ENCODE results near the gene BCL11A.

The BCL11A gene

DNA sequence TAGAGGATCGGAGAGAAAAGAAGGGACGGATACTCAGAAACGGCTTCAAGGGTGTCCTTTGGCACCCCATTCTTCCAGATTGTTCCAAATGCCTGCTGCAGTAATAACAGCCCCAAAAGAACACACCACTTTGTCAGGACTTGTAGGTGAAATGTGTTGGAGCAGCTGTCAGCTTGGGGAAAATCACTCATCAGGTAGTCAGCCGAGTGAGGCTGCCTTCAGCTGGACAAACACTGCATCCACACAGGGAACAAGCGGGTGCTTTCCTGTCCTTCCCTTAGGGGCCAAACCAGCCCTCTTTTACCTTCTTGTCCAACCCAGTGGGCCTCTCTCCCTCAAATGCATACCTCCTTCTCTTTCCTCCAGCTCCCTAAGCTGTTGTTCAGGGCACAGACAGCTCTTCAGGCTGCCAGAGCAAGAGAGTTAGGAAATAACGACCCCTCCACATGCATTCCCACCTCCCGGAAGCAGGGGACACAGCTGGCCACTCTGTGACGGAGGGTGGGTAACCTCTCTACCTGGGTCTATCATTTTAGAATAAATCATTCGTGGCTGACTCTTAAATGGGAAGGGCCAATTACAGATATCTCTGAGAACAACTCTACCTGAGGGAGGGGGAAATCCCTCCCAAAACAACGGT is 48.1 kb downstream of the BCL11A start:
- DNase-seq (ENCODE audit: low spot score), result no peak

DNA sequence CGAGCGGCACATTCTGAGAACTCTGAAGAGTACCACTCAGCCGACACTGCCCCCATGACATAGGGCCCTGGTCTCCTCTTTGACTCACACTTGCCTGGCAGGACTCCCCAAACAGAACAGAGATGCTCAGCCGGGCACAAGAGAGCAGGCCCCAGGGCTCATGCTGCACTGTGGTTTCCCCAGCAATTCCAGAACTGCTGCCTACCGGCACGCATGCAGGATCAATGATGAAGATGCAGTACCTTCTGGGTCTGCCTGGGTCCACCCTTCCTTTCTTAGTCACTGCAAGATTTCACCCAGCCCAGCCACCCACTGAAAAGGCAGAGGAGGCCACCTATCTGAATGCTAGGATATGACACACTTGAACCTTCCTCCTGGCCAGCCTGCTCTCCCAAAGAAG is 49.4 kb downstream of the BCL11A start:
- no peak for DNase-seq (ENCODE audit: low spot score)

DNA sequence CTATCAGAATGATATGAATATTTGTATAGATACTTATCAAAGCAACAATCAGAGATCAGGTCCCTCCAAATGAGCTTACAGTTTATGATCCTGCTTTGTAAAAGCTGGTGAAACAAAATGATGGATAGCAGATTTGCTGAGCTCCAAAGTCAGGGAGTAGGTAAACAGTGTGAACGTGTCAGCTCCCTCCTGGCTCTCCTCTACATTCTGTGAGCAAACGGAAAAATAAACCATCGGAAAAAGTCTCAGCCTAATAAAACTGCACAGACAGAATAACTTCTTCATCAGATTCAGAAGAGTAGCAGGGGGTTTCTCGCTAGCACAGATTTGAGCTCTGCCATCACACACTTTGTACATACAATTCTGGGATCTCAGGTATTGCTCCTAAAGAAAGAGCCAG is 51.3 kb downstream of the BCL11A start:
- no peak for DNase-seq (ENCODE audit: low spot score)

DNA sequence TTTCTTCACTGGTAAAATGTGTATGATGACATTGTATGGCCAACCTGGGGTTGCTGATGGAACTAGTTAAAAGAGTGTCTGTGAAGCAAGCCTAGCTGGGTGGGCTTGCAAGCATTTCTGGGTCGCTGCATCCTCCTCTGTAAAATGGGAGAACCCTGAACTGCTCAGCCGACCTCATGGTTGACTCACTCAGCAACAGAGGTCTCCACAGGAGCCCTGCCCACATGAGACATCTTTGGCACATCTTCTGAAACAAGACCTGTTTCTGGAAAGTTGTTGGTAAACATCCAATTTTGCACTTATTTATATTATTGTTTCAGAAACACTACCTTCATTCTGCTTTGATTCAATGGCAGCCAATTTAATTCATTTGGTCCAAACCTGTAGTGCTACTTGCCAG is 52.6 kb downstream of the BCL11A start:
- DNase-seq (ENCODE audit: low spot score), result no peak

GRCh38 chr2:60499651-60500265 is 53.7 kb downstream of the BCL11A start:
- no peak for DNase-seq (ENCODE audit: low spot score)

DNA sequence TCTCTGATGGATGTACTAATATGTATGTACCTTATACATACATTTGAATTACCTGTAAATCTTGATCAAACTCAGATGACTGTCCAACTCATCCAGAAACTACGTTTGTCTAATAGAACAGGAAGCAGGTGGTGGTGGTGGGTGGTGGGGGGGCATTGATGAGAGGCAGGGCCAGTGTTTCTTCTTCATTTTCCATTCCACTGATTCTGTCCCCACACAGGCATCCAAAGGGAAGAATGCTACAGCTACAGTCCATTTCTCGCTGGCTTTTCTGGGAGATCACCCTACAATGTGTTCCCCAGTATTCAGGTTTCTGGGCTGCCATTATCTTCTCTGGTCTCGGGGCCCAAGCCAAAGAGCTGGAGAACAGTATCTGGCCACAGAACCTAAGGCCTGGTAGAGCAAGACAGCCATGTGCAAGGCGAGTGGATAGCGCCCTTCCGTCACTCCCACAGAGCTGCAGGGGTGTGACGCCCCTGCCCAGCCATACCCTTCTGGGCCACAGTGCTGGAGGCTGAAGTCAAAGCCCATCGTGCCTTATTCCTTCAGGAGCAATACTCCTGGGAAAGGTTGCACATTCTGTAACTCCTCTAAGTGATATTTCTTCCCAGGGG is 54.5 kb downstream of the BCL11A start:
- peak; percentile 62 for DNase-seq (ENCODE audit: low spot score)

DNA sequence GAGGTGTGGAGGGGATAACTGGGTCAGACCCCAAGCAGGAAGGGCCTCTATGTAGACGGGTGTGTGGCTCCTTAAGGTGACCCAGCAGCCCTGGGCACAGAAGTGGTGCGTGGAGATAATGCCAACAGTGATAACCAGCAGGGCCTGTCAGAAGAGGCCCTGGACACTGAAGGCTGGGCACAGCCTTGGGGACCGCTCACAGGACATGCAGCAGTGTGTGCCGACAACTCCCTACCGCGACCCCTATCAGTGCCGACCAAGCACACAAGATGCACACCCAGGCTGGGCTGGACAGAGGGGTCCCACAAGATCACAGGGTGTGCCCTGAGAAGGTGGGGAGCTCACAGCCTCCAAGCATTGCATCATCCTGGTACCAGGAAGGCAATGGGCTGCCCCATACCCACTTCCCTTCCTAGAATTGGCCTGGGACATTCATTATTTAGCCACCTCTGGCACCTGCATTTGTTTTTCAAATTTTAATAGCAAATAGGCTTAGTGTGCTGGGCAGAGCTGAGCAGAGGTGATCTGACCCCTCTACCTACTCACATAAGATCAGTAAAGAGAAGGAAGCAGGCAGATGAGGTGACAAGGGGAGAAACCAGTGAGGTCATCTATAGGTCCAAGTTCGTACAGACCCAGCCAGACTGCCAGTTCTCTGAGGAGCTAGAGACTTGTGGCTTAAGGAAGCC is 55.2 kb downstream of the BCL11A start:
- no peak for DNase-seq (ENCODE audit: low spot score)

- DNase-seq (ENCODE audit: low spot score), result no peak
Observed at GRCh38 chr2:60497500-60497899, 56.0 kb downstream of the BCL11A start.

DNA sequence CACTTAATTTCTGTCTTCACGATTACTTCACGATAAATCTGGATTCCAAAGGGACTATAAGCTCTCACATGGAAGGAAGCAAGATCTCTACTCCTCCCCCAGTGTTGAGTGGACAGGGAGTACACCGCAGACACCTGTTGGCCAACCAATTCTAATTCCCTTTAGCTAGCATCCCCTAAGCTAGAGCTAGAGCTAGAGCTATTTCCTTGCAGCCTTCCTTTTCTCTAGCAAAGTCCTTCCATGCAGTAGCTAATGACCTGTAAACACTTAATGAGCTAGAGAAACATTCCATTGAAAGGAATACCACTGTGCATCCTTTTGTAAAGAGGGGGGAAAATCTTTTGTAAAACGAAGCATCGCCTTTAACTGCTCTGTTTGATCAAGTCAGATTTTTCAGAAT is 56.5 kb downstream of the BCL11A start:
- DNase-seq (ENCODE audit: low spot score), result no peak

DNA sequence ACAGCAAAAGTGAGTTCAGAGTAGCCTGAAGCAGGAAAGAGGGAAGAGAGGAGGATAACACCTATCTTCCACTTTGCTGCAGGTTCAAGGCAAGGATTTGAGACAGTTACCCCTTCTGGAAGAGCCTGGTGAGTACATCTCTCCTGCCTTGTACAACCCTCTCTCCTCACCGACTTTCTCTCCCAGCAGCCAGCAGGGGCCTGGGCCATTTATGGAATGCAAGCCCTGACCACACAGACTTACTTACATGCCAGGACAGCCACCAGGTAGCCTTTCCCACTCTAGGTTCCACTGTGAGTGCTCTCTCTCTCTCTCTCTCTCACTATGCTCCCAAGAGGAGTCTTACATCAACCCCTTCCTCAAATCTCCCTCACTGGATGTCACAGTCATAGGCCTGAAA is 57.0 kb downstream of the BCL11A start:
- no peak for DNase-seq (ENCODE audit: low spot score)

- DNase-seq (ENCODE audit: low spot score), result no peak
Observed at GRCh38 chr2:60495041-60495625, 58.3 kb downstream of the BCL11A start.

DNA sequence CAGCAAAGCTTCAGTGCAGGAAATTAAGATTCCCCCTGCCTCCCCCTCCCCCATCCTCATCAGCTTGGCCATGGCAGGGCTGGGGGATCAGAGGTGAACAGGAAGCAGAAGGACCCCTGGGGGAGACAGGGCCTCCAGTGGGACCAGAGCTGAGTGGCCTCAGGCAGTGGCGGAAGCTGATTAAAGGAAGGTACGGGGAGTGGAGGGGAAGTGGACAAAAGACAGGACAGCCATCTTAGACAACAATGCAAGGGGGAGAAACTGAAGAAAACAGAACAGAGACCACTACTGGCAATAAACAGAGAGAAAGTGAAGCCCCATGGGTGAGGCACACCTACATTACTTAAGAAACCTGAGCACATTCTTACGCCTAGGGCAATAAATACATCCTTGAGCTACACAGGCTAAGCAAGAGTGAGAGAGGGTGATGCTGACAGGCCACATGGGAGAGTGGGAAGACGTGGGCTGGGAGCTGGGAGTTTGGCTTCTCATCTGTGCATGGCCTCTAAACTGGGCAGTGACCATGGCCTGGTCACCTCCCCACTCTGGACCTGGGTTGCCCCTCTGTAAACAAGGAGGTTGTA is 59.6 kb downstream of the BCL11A start:
- no peak for DNase-seq (ENCODE audit: low spot score)

DNA sequence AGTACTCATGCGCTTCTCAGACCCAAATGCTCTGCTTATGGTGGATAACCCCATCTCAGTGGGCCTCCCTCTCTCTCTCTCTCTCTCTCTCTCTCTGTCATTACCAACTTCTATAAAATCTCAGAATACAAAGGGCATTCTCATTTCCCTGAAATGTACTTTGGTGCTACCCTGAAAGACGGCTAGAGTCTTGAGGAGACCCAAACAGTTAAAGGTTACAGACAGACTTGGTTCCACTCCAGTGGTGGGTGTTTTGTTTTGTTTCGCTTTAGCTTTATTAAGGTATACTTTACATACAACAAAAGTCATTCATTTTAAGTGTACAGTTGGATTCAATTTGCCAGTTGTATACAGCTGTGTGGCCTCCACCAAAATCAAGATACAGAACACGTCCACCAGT is 60.9 kb downstream of the BCL11A start:
- no peak for DNase-seq (ENCODE audit: low spot score)

GRCh38 chr2:60490848-60491247 is 62.6 kb downstream of the BCL11A start:
- DNase-seq (ENCODE audit: low spot score), result no peak

DNA sequence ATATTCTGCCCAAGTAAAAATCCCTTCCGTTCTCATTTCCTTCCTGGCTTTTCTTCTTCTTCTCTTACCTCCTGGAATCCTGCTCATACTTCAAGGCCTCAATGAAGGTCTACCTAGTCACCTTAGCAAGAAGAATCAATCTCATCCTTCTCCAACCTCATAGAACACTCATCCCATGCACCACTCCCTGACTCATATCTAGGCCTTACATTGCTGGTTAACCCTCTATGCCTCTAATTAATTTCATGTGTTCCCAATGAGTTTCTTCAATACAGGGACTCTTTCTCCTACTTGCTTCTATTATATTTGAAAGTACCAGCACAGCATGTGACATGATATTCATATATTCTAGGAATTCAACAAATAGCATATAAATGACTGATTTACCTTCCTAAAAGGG is 63.0 kb downstream of the BCL11A start:
- no peak for DNase-seq (ENCODE audit: low spot score)

DNA sequence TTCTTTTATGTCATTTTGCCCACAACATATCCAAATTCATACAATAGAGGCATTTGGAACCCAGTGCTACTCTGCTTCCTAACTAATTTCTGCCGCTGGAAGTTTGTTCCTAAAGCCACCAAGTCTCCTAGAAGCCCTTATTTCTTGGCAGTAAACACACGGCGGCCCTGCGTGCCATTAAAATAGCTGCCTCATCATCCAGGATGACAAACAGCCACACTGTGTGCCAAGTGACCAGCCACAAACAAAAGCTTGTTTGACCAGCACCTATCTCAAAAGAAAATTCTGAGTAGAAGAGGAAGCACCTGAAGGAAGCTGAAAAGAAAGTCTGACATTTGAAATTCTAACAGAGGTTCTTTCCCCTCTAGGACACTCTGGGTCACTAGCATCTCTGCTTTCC is 64.2 kb downstream of the BCL11A start:
- DNase-seq (ENCODE audit: low spot score), result no peak

DNA sequence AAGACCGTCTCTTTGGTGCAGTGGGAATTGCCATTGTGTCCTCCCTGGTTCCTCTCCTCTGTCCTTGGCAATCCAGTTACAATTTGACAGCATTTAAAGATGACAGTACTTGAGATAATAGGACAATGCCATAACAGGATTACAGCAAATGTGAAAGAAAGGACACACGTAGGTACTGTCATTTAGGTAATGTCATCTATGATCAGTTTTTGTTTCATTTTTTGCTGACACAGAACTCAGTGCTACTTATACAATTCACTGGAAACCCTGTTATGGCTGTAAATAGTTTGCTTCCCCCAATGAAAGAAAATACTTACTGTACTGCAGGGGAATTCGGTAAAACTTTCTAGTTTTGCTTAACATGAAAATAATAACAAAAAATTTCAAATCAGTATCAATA is 65.2 kb downstream of the BCL11A start:
- DNase-seq (ENCODE audit: low spot score), result no peak

- DNase-seq (ENCODE audit: low spot score), result no peak
Observed at GRCh38 chr2:60487174-60487573, 66.3 kb downstream of the BCL11A start.

- DNase-seq (ENCODE audit: low spot score), result no peak
Observed at GRCh38 chr2:60486551-60486950, 66.9 kb downstream of the BCL11A start.

- DNase-seq (ENCODE audit: low spot score), result peak; percentile 42
Observed at GRCh38 chr2:60486067-60486466, 67.4 kb downstream of the BCL11A start.

GRCh38 chr2:60485550-60485949 is 67.9 kb downstream of the BCL11A start:
- DNase-seq (ENCODE audit: low spot score), result no peak

DNA sequence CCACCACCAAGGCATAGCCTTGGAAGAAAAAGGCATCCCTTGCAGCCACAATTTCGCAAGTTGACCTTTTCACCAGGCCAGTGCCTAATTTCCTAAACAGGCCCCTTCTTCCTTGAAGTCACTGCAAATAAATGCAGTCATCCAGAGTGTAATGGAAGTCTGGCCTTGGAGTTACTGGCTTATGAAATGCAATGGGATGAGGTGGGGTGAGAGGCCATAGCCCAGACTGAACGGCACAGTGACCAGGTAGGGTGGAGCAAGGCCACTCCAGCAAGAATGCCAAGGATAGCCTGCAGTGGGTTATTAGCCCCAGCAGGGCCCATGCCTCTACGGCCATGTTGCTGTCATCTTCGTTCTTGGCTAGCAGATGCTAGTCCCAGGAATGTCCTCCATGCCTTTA is 68.4 kb downstream of the BCL11A start:
- DNase-seq (ENCODE audit: low spot score), result no peak

Measured in germinal center (tissue), 1 donor.